ENCODE measurements around the gene CHMP1B.

CHMP1B gene

DNA sequence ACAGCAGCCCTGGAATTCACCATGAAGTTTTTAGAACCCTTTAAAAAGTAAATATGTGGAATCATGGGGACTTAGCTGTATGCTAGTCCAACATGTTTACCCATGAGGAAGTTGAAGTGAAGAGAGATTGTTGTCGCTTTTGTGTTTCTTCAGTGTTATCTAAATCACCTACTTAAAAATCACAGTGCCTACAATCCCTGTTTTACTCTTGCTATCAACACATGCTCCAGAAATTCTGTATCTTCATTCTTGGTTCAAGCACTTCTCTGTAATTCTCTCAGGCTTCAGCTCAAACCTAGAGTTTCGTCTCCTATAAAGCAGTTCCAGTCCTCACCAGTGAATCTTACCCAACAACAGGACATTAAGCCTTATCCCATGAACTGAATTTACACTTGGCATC is 30.5 kb upstream of the CHMP1B start:
- Histone ChIP-seq H3K4me3 (ENCODE audit: low read length) (no peak overlapping the region), H3K36me3 (ENCODE audit: control insufficient read depth, insufficient read depth, low read length) (no peaks in the 10 kb centered on the region), H3K27me3 (ENCODE audit: control insufficient read depth, insufficient read depth, low read length) (no peaks in the 10 kb centered on the region), H3K9ac (ENCODE audit: low read length) (no peak overlapping the region), H3K27ac (ENCODE audit: low read depth, low read length) (no peak overlapping the region), H3K4me1 (ENCODE audit: control insufficient read depth, insufficient read depth, low read length) (no peaks in the 10 kb centered on the region)

DNA sequence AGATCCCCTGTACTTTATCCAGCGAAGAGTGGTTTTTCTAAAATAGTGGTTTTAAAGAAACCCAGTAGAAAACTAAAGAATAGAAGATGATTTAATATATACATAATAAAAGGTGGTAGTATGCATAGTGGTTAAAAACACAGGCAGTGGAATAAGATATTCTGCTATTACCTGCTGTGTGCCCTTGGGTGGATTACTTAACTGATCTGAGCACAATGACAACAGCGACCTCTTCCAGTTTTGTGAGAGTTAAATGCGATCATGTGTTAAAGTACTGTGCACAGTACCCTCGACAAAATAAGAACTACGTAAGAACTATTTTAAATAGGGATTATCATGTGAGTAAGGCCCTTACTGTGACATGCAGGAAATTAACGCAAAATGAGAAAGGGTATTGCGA is 30.0 kb upstream of the CHMP1B start:
- Histone ChIP-seq H3K27ac (ENCODE audit: low read depth, low read length) (no peak overlapping the region), H3K4me1 (ENCODE audit: control insufficient read depth, insufficient read depth, low read length) (no peaks in the 10 kb centered on the region), H3K4me3 (ENCODE audit: low read length) (no peak overlapping the region), H3K27me3 (ENCODE audit: control insufficient read depth, insufficient read depth, low read length) (no peaks in the 10 kb centered on the region), H3K9ac (ENCODE audit: low read length) (no peak overlapping the region), H3K36me3 (ENCODE audit: control insufficient read depth, insufficient read depth, low read length) (no peaks in the 10 kb centered on the region)

DNA sequence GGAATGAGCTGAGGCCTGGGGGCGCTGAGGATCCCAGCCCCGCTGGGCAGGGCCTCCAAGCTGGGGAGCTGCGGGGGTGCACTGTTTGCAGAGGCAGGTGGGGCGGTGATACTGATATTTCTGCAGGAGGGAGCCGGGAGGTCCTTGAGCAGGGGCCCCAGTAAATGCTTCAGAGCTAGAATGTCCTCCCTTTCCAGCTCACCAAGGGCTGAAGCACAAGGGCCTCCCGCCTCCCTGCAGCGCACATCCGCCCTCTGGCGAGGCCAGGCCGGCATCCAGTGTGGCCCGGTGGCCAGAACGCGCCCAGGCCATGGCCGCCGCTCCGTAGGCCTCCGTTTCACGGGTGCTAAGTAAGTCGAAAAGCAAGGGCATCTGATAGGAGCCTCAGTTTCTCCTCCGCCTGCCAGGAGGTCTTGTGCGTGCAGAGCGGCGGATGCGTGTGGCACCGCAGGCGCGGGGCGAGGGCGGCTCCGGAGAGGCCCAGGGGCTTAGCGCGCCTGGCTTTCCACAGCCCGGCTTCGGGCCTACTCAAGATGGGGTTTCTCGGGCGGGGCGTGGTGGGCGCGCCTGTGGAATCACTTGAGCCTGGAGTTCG is 29.5 kb upstream of the CHMP1B start:
- no peaks in the 10 kb centered on the region for H3K4me1 ChIP-seq (ENCODE audit: control insufficient read depth, insufficient read depth, low read length)
- no peak overlapping the region for H3K4me3 ChIP-seq (ENCODE audit: low read length)
- no peaks in the 10 kb centered on the region for H3K36me3 ChIP-seq (ENCODE audit: control insufficient read depth, insufficient read depth, low read length)
- no peaks in the 10 kb centered on the region for H3K27me3 ChIP-seq (ENCODE audit: control insufficient read depth, insufficient read depth, low read length)
- H3K9ac ChIP-seq (ENCODE audit: low read length) = no peak overlapping the region
- H3K27ac ChIP-seq (ENCODE audit: low read depth, low read length) = no peak overlapping the region

DNA sequence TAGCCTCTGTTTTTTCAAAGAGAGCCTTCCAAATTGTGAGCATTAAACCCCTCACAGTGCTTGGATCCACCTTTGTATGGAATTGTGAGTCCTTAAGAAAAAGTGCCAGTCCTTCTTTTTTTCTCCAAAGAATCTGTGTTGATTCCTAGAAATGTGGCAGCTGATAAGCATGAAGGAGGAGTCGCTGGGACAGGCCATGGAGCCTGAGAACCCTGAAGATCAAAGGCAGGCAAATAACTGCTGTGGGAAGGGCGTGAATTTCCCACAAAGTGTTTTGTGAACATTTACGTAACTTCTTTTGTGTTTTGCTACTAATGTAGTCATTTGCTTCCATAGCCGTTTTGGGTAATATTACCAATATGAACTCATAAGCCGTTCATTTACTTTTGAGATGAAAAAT is 27.7 kb upstream of the CHMP1B start:
- no peaks in the 10 kb centered on the region for H3K27me3 ChIP-seq (ENCODE audit: control insufficient read depth, insufficient read depth, low read length)
- H3K9ac ChIP-seq (ENCODE audit: low read length) = no peak overlapping the region
- no peaks in the 10 kb centered on the region for H3K36me3 ChIP-seq (ENCODE audit: control insufficient read depth, insufficient read depth, low read length)
- H3K27ac ChIP-seq (ENCODE audit: low read depth, low read length) = no peak overlapping the region
- no peaks in the 10 kb centered on the region for H3K4me1 ChIP-seq (ENCODE audit: control insufficient read depth, insufficient read depth, low read length)
- H3K4me3 ChIP-seq (ENCODE audit: low read length) = no peak overlapping the region

- Histone ChIP-seq H3K4me1 (ENCODE audit: control insufficient read depth, insufficient read depth, low read length) (no peaks in the 10 kb centered on the region), H3K4me3 (ENCODE audit: low read length) (no peak overlapping the region), H3K36me3 (ENCODE audit: control insufficient read depth, insufficient read depth, low read length) (no peaks in the 10 kb centered on the region), H3K9ac (ENCODE audit: low read length) (no peak overlapping the region), H3K27me3 (ENCODE audit: control insufficient read depth, insufficient read depth, low read length) (no peaks in the 10 kb centered on the region), H3K27ac (ENCODE audit: low read depth, low read length) (no peak overlapping the region)
Measured at GRCh38 chr18:11826836-11827235, 24.4 kb upstream of the CHMP1B start.

DNA sequence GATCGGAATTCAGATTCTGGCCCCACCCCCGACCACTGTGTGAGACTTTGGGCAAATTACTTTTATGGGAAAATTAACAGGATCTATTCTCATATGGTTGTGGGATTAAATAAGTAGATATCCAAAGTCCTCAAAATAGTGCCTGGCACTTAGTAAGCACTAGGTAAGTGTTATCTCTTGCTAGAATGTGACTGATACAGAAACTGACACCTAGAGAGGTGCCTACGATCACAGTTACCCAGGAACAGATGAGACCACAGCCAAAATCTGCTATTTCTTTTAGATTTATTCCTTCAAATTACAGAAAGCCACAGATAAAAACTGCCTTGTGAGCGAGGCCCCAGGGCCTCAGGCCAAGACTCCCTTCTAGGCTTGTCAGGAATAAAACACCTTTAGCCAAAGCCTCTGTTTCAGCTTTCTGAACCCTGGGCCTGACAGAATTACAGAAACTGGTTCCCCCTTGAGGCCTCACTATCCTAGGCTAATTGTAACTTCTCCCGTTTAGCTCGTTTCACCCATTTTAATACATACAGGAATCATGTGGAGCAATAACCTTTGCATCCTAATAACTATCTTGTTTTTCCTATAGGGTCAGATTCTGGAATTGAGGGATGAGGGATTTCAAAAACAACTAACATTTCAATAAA is 22.3 kb upstream of the CHMP1B start:
- Histone ChIP-seq H3K4me3 (ENCODE audit: low read length) (no peak overlapping the region), H3K9ac (ENCODE audit: low read length) (no peak overlapping the region), H3K27me3 (ENCODE audit: control insufficient read depth, insufficient read depth, low read length) (no peaks in the 10 kb centered on the region), H3K27ac (ENCODE audit: low read depth, low read length) (no peak overlapping the region), H3K4me1 (ENCODE audit: control insufficient read depth, insufficient read depth, low read length) (no peaks in the 10 kb centered on the region), H3K36me3 (ENCODE audit: control insufficient read depth, insufficient read depth, low read length) (no peaks in the 10 kb centered on the region)

DNA sequence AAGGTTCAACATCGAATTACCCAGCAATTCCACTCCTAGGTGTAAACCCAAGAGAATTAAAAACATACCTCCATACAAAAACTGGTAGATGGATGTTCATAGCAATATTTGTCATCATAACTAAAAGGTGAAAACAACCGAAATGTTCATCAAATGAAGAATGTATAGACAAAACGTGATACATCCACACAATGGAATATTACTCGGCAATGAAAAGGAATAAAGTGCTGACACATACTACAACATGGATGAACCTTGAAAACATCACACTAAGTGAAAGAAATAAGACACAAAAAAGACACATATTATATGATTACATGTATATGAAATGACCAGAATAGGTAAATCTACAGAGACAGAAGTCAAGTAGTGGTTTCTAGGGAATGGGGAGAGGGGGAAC is 20.6 kb upstream of the CHMP1B start:
- Histone ChIP-seq H3K9ac (ENCODE audit: low read length) (no peak overlapping the region), H3K27ac (ENCODE audit: low read depth, low read length) (no peak overlapping the region), H3K36me3 (ENCODE audit: control insufficient read depth, insufficient read depth, low read length) (no peaks in the 10 kb centered on the region), H3K4me1 (ENCODE audit: control insufficient read depth, insufficient read depth, low read length) (no peaks in the 10 kb centered on the region), H3K27me3 (ENCODE audit: control insufficient read depth, insufficient read depth, low read length) (no peaks in the 10 kb centered on the region), H3K4me3 (ENCODE audit: low read length) (no peak overlapping the region)

- no peak overlapping the region for H3K27ac ChIP-seq (ENCODE audit: low read depth, low read length)
- H3K4me1 ChIP-seq (ENCODE audit: control insufficient read depth, insufficient read depth, low read length) = no peaks in the 10 kb centered on the region
- H3K4me3 ChIP-seq (ENCODE audit: low read length) = no peak overlapping the region
- H3K36me3 ChIP-seq (ENCODE audit: control insufficient read depth, insufficient read depth, low read length) = no peaks in the 10 kb centered on the region
- H3K27me3 ChIP-seq (ENCODE audit: control insufficient read depth, insufficient read depth, low read length) = no peaks in the 10 kb centered on the region
- H3K9ac ChIP-seq (ENCODE audit: low read length) = no peak overlapping the region
Measured at GRCh38 chr18:11831921-11832320, 19.3 kb upstream of the CHMP1B start.

- Histone ChIP-seq H3K27ac (ENCODE audit: low read depth, low read length) (no peak overlapping the region), H3K27me3 (ENCODE audit: control insufficient read depth, insufficient read depth, low read length) (no peaks in the 10 kb centered on the region), H3K36me3 (ENCODE audit: control insufficient read depth, insufficient read depth, low read length) (no peaks in the 10 kb centered on the region), H3K4me3 (ENCODE audit: low read length) (no peak overlapping the region), H3K9ac (ENCODE audit: low read length) (no peak overlapping the region), H3K4me1 (ENCODE audit: control insufficient read depth, insufficient read depth, low read length) (no peaks in the 10 kb centered on the region)
Measured at GRCh38 chr18:11834772-11835171, 16.4 kb upstream of the CHMP1B start.

- no peaks in the 10 kb centered on the region for H3K27me3 ChIP-seq (ENCODE audit: control insufficient read depth, insufficient read depth, low read length)
- no peak overlapping the region for H3K27ac ChIP-seq (ENCODE audit: low read depth, low read length)
- no peaks in the 10 kb centered on the region for H3K4me1 ChIP-seq (ENCODE audit: control insufficient read depth, insufficient read depth, low read length)
- no peaks in the 10 kb centered on the region for H3K36me3 ChIP-seq (ENCODE audit: control insufficient read depth, insufficient read depth, low read length)
- no peak overlapping the region for H3K4me3 ChIP-seq (ENCODE audit: low read length)
- H3K9ac ChIP-seq (ENCODE audit: low read length) = no peak overlapping the region
Measured at GRCh38 chr18:11839556-11839955, 11.7 kb upstream of the CHMP1B start.

GRCh38 chr18:11840493-11840892 is 10.7 kb upstream of the CHMP1B start:
- Histone ChIP-seq H3K9ac (ENCODE audit: low read length) (no peak overlapping the region), H3K4me3 (ENCODE audit: low read length) (no peak overlapping the region), H3K4me1 (ENCODE audit: control insufficient read depth, insufficient read depth, low read length) (no peaks in the 10 kb centered on the region), H3K27me3 (ENCODE audit: control insufficient read depth, insufficient read depth, low read length) (no peaks in the 10 kb centered on the region), H3K36me3 (ENCODE audit: control insufficient read depth, insufficient read depth, low read length) (no peaks in the 10 kb centered on the region), H3K27ac (ENCODE audit: low read depth, low read length) (no peak overlapping the region)

DNA sequence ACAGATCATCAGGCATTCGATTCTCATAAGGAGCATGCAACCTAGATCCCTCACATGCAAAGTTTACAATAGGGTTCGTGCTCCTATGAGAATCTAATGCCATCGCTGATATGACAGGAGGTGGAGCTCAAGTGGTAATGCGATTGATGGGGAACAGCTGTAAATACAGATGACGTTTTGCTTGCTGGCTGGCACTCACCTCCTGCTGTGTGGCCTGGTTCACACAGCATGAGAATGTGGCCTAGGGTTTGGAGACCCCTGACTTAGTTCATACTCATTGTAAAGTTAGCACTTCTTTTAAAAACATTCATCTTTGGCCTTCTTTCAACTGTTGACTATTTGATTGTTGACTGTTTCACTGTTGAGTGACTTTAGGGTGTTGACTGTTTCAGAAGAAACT is 8.7 kb upstream of the CHMP1B start:
- H3K4me1 ChIP-seq (ENCODE audit: control insufficient read depth, insufficient read depth, low read length) = no peaks in the 10 kb centered on the region
- H3K9ac ChIP-seq (ENCODE audit: low read length) = no peak overlapping the region
- H3K27me3 ChIP-seq (ENCODE audit: control insufficient read depth, insufficient read depth, low read length) = no peaks in the 10 kb centered on the region
- no peaks in the 10 kb centered on the region for H3K36me3 ChIP-seq (ENCODE audit: control insufficient read depth, insufficient read depth, low read length)
- no peak overlapping the region for H3K27ac ChIP-seq (ENCODE audit: low read depth, low read length)
- no peak overlapping the region for H3K4me3 ChIP-seq (ENCODE audit: low read length)

DNA sequence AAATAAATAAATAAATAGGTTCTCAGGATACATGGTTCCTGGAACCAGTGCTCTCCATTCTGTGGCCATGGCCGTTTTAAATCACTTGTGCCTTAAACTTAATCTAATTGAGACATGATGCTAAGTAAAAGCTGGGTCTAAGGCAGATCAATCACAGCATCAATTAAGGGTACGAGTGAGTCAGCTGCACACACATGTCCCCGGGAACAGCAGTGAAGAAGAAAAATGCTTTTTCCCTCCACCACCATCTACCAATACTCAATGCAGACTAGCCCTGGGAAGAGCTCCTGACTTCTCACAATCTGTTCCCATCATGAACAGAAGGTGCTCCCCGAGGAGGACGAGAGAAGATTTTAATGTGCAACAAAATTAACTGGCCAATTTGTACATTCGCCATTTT is 6.8 kb upstream of the CHMP1B start:
- H3K9ac ChIP-seq (ENCODE audit: low read length) = no peak overlapping the region
- H3K36me3 ChIP-seq (ENCODE audit: control insufficient read depth, insufficient read depth, low read length) = no peaks in the 10 kb centered on the region
- H3K4me1 ChIP-seq (ENCODE audit: control insufficient read depth, insufficient read depth, low read length) = no peaks in the 10 kb centered on the region
- no peaks in the 10 kb centered on the region for H3K27me3 ChIP-seq (ENCODE audit: control insufficient read depth, insufficient read depth, low read length)
- H3K27ac ChIP-seq (ENCODE audit: low read depth, low read length) = no peak overlapping the region
- no peak overlapping the region for H3K4me3 ChIP-seq (ENCODE audit: low read length)
